H9 (cell line): Measurements from ENCODE around the gene PDPR. TPM values are rescaled to one million over a fixed set of nuclear protein-coding genes. Genes with fewer than 3 reads are reported as not detected.
A peak's percentile ranks its signal among the peaks of the same experiment; 100 is the strongest.
"Not testable (repeated sequence)": the region's sequence is repeated elsewhere in the genome, so short reads cannot be mapped to it uniquely, and the experiment has no call there.

Experiments
- DNase-seq: peaks from one replicate; pipeline ENCODE4 v3.0.0-alpha.2; 2017
- H2AFZ ChIP-seq: one replicate; pipeline ENCODE4 v1.6.1; 2013; ENCODE audit warnings: mild to moderate bottlenecking, low read length, control low read depth, moderate library complexity
- H2AK5ac ChIP-seq: 2 replicates; pipeline ENCODE4 v1.6.1; 2013; ENCODE audit warnings: low read length, control low read depth, mixed read lengths; ENCODE audit not compliant: insufficient read length
- H2BK120ac ChIP-seq: one replicate; pipeline ENCODE4 v1.6.1; 2013; ENCODE audit warnings: low read depth, mild to moderate bottlenecking, low read length, control low read depth, inconsistent platforms; ENCODE audit not compliant: poor library complexity, severe bottlenecking
- H2BK12ac ChIP-seq: 2 replicates; pipeline ENCODE4 v1.6.1; 2013; ENCODE audit warnings: low read length, control low read depth, mixed read lengths, low read depth; ENCODE audit not compliant: insufficient read length
- H2BK15ac ChIP-seq: 2 replicates; pipeline ENCODE4 v1.6.1; 2013; ENCODE audit warnings: low read depth, low read length, control low read depth
- H2BK20ac ChIP-seq: one replicate; pipeline ENCODE4 v1.6.1; 2013; ENCODE audit warnings: low read depth, mild to moderate bottlenecking, low read length, control low read depth, inconsistent platforms; ENCODE audit not compliant: poor library complexity, severe bottlenecking
- H2BK5ac ChIP-seq: 2 replicates; pipeline ENCODE4 v1.6.1; 2013; ENCODE audit warnings: low read length, control low read depth, mixed read lengths; ENCODE audit not compliant: insufficient read length
- H3K14ac ChIP-seq: 2 replicates; pipeline ENCODE4 v1.6.1; 2013; ENCODE audit warnings: low read length, control low read depth; ENCODE audit not compliant: insufficient read depth
- H3K18ac ChIP-seq: 2 replicates; pipeline ENCODE4 v1.6.1; 2013; ENCODE audit warnings: low read depth, mild to moderate bottlenecking, mixed read lengths, low read length, control low read depth; ENCODE audit not compliant: insufficient read length
- H3K23ac ChIP-seq: 2 replicates; pipeline ENCODE4 v1.6.1; 2013; ENCODE audit warnings: low read length, control low read depth, mixed read lengths, low read depth; ENCODE audit not compliant: insufficient read length
- H3K23me2 ChIP-seq: 2 replicates; pipeline ENCODE4 v1.6.1; 2013; ENCODE audit warnings: low read depth, mild to moderate bottlenecking, mixed read lengths, low read length, control low read depth; ENCODE audit not compliant: insufficient read length, poor library complexity, severe bottlenecking
- H3K27ac ChIP-seq: 2 replicates; pipeline ENCODE4 v1.5.1; 2013; ENCODE audit warnings: low read length, control low read depth, mixed read lengths, low read depth; ENCODE audit not compliant: insufficient read length
- H3K27me3 ChIP-seq: 2 replicates; pipeline ENCODE4 v1.6.1; 2013; ENCODE audit warnings: low read length, control low read depth, inconsistent platforms; ENCODE audit not compliant: insufficient read depth
- H3K4ac ChIP-seq: 2 replicates; pipeline ENCODE4 v1.6.1; 2013; ENCODE audit warnings: low read depth, mild to moderate bottlenecking, control low read depth, inconsistent platforms, low read length, moderate library complexity
- H3K4me1 ChIP-seq: 2 replicates; pipeline ENCODE4 v1.6.1; 2013; ENCODE audit warnings: low read length, control low read depth, inconsistent platforms; ENCODE audit not compliant: insufficient read depth
- H3K4me2 ChIP-seq: 2 replicates; pipeline ENCODE4 v1.6.1; 2013; ENCODE audit warnings: low read length, control low read depth, mixed read lengths; ENCODE audit not compliant: insufficient read length, insufficient read depth
- H3K56ac ChIP-seq: 2 replicates; pipeline ENCODE4 v1.6.1; 2013; ENCODE audit warnings: low read depth, mild to moderate bottlenecking, mixed read lengths, low read length, control low read depth; ENCODE audit not compliant: insufficient read length
- H3K79me1 ChIP-seq: 2 replicates; pipeline ENCODE4 v1.6.1; 2013; ENCODE audit warnings: low read depth, mild to moderate bottlenecking, moderate library complexity, low read length, control low read depth, inconsistent platforms; ENCODE audit not compliant: insufficient read depth, poor library complexity, severe bottlenecking
- H3K79me2 ChIP-seq: 2 replicates; pipeline ENCODE4 v1.6.1; 2013; ENCODE audit warnings: low read length, control low read depth, inconsistent platforms; ENCODE audit not compliant: insufficient read depth
- H3K9ac ChIP-seq: 2 replicates; pipeline ENCODE4 v1.6.1; 2013; ENCODE audit warnings: low read length, control low read depth, mixed read lengths; ENCODE audit not compliant: insufficient read length; ENCODE audit errors: extremely low read depth
- H3K9me3 ChIP-seq: one replicate; pipeline ENCODE4 v1.6.1; 2013; ENCODE audit warnings: low read depth, low read length, inconsistent platforms; ENCODE audit not compliant: control insufficient read depth
- H3T11ph ChIP-seq: one replicate; pipeline ENCODE4 v1.6.1; 2013; ENCODE audit warnings: mild to moderate bottlenecking, low read length, control low read depth, inconsistent platforms
- H4K20me1 ChIP-seq: one replicate; pipeline ENCODE4 v1.6.1; 2013; ENCODE audit not compliant: control insufficient read depth, insufficient read length, insufficient read depth
- H4K5ac ChIP-seq: 2 replicates; pipeline ENCODE4 v1.6.1; 2013; ENCODE audit warnings: low read depth, mild to moderate bottlenecking, mixed read lengths, low read length, control low read depth; ENCODE audit not compliant: insufficient read length
- H4K8ac ChIP-seq: replicated peaks from 2 replicates; pipeline ENCODE4 v1.6.1; 2013; ENCODE audit warnings: low read length, control low read depth, mixed read lengths, low read depth; ENCODE audit not compliant: insufficient read length
- H4K91ac ChIP-seq: 2 replicates; pipeline ENCODE4 v1.6.1; 2013; ENCODE audit warnings: low read depth, mild to moderate bottlenecking, moderate library complexity, mixed read lengths, low read length, control low read depth; ENCODE audit not compliant: insufficient read length
- H3K27ac Mint-ChIP-seq, 3 experiments: 2 replicates in 2 of 3; 3 replicates in 1 of 3; pipeline ENCODE4 v1.8.0; 2020 to 2021; ENCODE audit warnings: mixed read lengths in 3 of 3, mild to moderate bottlenecking in 1 of 3, moderate library complexity in 1 of 3
- H3K27me3 Mint-ChIP-seq: 2 replicates; pipeline ENCODE4 v1.8.0; 2021; ENCODE audit warnings: low read depth, mild to moderate bottlenecking, moderate library complexity, mixed read lengths
- H3K36me3 Mint-ChIP-seq, 3 experiments: 2 replicates in 2 of 3; 3 replicates in 1 of 3; pipeline ENCODE4 v1.8.0; 2020 to 2021; ENCODE audit warnings: low read depth in 3 of 3, mixed read lengths in 3 of 3; ENCODE audit not compliant: insufficient read depth in 1 of 3
- H3K4me1 Mint-ChIP-seq, 2 experiments: 2 replicates each; pipeline ENCODE4 v1.8.0; 2020; ENCODE audit warnings: mixed read lengths in 2 of 2
- H3K4me3 Mint-ChIP-seq, 2 experiments: 2 replicates in 1 of 2; 3 replicates in 1 of 2; pipeline ENCODE4 v1.8.0; 2020 to 2021; ENCODE audit warnings: mild to moderate bottlenecking in 2 of 2, mixed read lengths in 2 of 2, moderate library complexity in 1 of 2
- H3K9me3 Mint-ChIP-seq, 2 experiments: 2 replicates in 1 of 2; 3 replicates in 1 of 2; pipeline ENCODE4 v1.8.0; 2020; ENCODE audit warnings: mild to moderate bottlenecking in 2 of 2, mixed read lengths in 2 of 2, moderate library complexity in 1 of 2
- WGBS: extraction: QIAGEN DNeasy Blood & Tissue Kit; methylation state at CpG from one replicate; pipeline ENCODE4 v1.1.7; 2013; ENCODE audit warnings: missing lambda C conversion rate, low lambda C conversion rate, mixed read lengths; ENCODE audit not compliant: insufficient read length; ENCODE audit errors: extremely low coverage; 5-methylcytosine and 5-hydroxymethylcytosine counted together
- total RNA-seq: library from RNA; stranded (reverse); gene quantifications from 2 replicates; pipeline ENCODE4 v1.2.1, GENCODE V29; 2021

PDPR gene
- total RNA-seq, 1 experiment from 2014 or later, result 37.2 TPM

- H3K27me3 Mint-ChIP-seq, H2BK120ac ChIP-seq, H4K8ac ChIP-seq, H3K27ac ChIP-seq, H3K9ac ChIP-seq, H4K5ac ChIP-seq, H3K18ac ChIP-seq, H3K4me3 Mint-ChIP-seq, H2BK5ac ChIP-seq, H3K4ac ChIP-seq, H3K79me2 ChIP-seq, H2BK15ac ChIP-seq, H3K56ac ChIP-seq, H2BK20ac ChIP-seq, H2AFZ ChIP-seq, H3K9me3 ChIP-seq, H4K91ac ChIP-seq, H3T11ph ChIP-seq, H3K27me3 ChIP-seq, H3K14ac ChIP-seq, DNase-seq, H2BK12ac ChIP-seq, H3K23ac ChIP-seq, H3K27ac Mint-ChIP-seq, H3K4me1 Mint-ChIP-seq, H3K4me1 ChIP-seq, H2AK5ac ChIP-seq, H3K9me3 Mint-ChIP-seq, H3K4me2 ChIP-seq, H3K23me2 ChIP-seq, H4K20me1 ChIP-seq, H3K79me1 ChIP-seq: not testable (repeated sequence)
- WGBS, result no CpG with 5 or more reads among the region's 10 CpGs
- peaks cover 22 to 78% (median 61%) of the 10 kb centered on the region in 3 experiments; a peak in 6 of 7 replicates for H3K36me3 Mint-ChIP-seq
Observed at GRCh38 chr16:70128844-70129243, 14.7 kb downstream of the PDPR start.

GRCh38 chr16:70135796-70136195 is 21.7 kb downstream of the PDPR start:
- H4K8ac ChIP-seq, H3K56ac ChIP-seq, H2BK12ac ChIP-seq, H3K27me3 Mint-ChIP-seq, H2AK5ac ChIP-seq, H3K4me1 ChIP-seq, H2BK120ac ChIP-seq, H4K20me1 ChIP-seq, H3K23ac ChIP-seq, H3K79me2 ChIP-seq, H3K4ac ChIP-seq, H3K9me3 ChIP-seq, H4K91ac ChIP-seq, H3K27ac ChIP-seq, H2BK20ac ChIP-seq, H3K27me3 ChIP-seq, H3K14ac ChIP-seq, H4K5ac ChIP-seq, H2BK15ac ChIP-seq, H3K4me2 ChIP-seq, H3K23me2 ChIP-seq, H2BK5ac ChIP-seq, H3T11ph ChIP-seq, H2AFZ ChIP-seq, H3K79me1 ChIP-seq, H3K9ac ChIP-seq, H3K9me3 Mint-ChIP-seq, DNase-seq, H3K4me3 Mint-ChIP-seq, H3K18ac ChIP-seq, H3K4me1 Mint-ChIP-seq: not testable (repeated sequence)
- no CpG with 5 or more reads among the region's 8 CpGs for WGBS
- peaks cover 30 to 79% (median 64%) of the 10 kb centered on the region in 3 experiments; a peak in 6 of 7 replicates for H3K36me3 Mint-ChIP-seq
- H3K27ac Mint-ChIP-seq, result peak overlapping the region in 1 of 3 experiments; percentile 44; a peak in 1 of 7 replicates
